ENCODE measurements around the gene ZNF148. TPM values are rescaled to one million over a fixed set of nuclear protein-coding genes. Genes with fewer than 3 reads are reported as not detected.

Gene ZNF148
- total RNA-seq, 1 donor from 2014 or later, result 25.9 TPM

DNA sequence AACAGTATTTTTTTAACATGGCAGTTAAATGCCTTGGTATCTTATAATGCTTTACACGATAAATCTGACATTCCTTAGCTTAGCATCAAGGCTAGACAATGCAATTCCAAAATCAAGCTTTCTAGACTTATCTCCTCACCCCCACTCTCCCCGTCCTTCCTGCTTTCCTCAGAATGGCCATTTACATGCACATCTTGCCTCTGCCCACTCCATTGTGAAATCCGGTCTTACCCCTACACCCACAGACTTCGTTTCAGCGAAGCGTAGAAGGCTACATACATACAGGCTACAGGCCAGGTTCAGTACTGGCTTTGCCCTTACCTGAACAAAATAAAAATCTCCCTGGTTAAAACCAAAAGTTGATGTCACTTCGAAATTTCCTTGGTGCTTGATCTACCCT is 104.0 kb downstream of the ZNF148 start:
- DNase-seq, result no peak

- DNase-seq, result no peak
These were observed 107.7 kb downstream of the ZNF148 start for GRCh38 chr3:125267460-125267859.

- DNase-seq, result no peak
These were observed 108.2 kb downstream of the ZNF148 start for GRCh38 chr3:125266971-125267370.

- DNase-seq, result no peak
These were observed 113.0 kb downstream of the ZNF148 start for GRCh38 chr3:125262161-125262560.

GRCh38 chr3:125261031-125261430 is 114.1 kb downstream of the ZNF148 start:
- DNase-seq, result no peak

DNA sequence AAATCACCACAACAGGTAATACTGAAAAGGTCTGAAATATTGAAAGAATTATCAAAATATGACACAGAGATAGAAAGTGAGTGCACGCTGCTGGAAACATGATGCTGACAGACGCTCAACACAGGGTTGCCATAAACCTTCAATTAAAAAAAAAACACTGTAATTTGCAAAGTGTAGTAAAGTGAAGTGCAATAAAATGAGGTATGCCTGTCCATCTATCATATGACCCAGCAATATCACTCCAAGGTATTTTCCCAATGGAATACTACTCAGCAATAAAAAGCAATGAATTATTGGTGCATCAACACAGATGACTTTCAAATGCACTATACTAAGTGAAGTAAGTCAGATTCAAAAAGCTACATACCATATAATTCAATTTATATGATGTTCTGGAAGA is 115.0 kb downstream of the ZNF148 start:
- DNase-seq, result no peak

- DNase-seq, result no peak
These were observed 117.6 kb downstream of the ZNF148 start for GRCh38 chr3:125257536-125257935.

DNA sequence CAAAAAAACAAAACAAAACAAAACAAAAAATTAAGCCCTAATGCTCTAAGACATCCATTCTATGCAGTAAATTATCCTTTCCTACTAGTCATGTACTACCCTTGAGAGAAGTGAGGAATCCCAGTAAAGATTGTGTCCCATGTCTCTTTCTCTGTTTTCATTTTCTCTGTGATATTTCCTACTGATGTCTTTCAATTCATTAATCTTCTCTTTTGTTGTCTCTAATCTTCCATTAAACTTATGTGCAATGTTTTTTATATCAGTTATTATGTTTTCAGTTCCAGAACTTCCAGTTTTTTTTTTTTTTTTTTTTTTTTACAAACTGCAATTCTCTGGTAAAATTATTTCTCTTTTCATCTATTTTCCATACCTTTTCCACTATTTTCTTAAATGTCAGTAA is 118.5 kb downstream of the ZNF148 start:
- no peak for DNase-seq

DNA sequence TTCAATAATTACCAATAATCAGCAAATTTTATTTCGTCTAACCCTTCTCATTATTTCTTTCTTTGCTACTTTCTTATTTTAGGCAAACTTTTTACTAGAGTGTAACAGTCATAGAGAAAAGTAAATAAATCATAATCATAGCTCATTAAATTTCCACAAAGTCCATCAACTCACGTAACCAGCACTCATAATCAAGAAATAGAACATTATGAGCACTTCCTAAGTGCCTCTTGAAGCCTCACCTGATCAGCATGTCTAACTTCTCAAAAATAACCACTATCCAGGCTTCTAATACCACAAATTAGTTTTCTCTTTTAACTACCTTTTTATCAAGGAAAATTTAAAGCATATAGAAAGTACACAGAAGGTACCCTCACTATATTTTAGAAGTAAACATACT is 124.2 kb downstream of the ZNF148 start:
- no peak for DNase-seq

DNA sequence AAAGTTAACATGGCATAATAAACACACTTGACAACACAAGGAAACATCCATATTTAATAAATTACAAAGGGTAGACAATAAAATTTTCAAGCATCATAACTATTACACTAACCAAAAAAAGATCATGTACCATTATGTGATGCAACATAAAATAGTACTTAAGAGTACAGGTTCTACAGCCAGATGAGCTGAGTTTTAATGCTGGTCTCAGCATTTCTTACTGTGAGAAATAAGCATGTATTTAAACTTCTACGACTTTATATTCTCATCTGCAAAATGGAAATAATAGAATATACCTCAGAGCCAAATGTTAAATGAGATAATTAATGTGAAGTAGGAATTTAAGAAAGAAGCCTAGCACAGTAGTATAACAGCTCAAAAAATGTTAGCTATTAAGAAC is 128.9 kb downstream of the ZNF148 start:
- no peak for DNase-seq

- no peak for DNase-seq
These were observed 129.6 kb downstream of the ZNF148 start for GRCh38 chr3:125245521-125245920.

- DNase-seq, result no peak
These were observed 134.6 kb downstream of the ZNF148 start for GRCh38 chr3:125240496-125240895.

DNA sequence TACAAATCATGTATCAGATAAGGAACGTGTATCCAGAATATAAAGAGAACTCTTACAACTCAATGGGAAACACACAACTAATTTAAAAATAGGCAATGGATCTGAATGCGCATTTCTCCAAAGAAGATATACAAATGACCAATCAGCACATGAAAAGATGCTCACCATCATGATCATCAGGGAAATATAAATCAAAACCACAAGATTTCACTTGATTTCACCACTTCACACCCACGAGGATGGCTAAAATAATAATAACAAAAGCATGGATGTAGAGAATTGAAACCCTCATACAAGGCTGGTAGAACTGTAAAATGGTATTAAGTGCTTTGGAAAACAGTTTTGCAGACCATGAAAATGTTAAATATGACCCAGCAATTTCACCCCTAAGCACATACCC is 135.9 kb downstream of the ZNF148 start:
- no peak for DNase-seq

DNA sequence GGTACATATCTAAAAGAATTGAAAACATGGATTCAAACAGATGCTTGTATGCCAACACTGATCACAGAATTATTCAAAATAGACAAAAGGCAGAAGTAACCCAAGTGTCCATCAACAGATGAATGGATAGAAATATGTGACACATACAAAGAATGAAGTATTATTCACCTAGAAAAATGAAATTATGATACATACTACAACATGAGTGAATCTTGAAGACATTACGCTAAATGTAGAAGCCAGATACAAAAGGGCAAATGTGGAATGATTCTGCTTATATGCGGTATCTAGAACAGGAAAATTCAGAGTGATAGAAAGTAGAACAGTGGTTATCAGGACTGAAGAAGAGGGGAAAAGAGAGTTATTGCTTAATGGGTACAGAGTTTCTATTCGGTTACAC is 136.4 kb downstream of the ZNF148 start:
- DNase-seq, result no peak

DNA sequence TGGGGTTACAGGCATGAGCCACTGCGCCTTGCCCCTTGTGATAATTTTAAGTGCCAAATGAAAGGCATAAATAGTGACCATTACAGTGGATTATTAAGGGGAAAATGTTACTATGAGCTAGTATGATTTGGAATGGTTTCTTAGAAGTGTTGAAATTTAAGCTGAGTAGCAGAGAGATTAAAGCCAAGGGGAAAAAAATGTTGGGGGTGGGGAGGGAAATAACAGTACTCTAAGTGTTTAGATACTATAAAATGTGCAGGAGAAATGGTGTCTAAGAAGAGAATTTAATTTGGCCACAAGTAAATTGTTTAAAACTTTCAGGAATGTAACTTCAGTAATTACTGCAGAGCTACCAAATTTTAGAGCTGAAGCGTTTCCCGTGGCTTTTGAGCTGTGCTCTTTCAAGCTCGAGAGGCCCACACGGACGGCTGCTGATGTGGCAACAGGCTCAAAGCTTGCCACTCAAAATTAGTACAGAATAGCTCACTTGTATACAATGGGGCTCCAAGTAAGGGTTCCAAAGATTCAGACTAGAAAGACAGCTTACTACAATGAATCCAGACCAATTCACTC is 138.7 kb downstream of the ZNF148 start:
- DNase-seq, result no peak

DNA sequence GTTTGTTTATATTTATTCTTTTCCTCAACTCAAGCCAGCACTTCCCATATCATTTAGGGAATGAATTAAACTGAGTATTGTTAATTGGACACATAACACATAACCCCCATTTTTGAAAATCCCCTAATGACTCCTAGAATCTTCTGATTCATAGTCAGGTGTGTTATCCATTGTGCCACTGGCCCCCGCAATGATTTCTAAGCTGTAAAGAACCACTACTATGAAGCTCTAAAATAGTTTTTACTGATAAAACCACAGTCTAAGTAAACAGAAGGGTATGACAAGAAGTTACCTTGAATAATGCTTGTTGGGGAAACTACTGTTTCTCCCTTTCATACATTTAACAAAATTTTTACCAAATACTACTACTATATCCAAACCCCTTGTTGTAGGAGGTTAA is 140.3 kb downstream of the ZNF148 start:
- DNase-seq, result no peak

DNA sequence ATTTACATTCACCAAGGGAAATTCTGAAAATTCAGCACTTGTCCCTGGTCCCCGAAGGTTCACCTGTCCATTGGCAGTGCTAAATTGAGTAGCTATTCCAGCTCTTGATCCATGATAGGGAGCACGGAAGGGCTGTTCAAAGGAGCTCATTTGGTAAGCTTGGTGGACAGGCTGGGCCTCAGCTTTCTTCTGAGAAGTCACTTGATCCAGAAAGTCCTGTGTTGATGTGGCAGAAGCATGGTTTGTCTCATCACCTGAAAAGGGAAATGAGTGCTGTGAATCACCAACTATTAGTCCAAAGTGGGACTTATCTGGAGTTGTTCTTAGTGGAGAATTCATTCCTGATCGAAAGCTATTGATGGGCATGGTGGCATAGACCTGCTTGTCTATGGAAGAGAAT is 142.7 kb downstream of the ZNF148 start:
- DNase-seq, result no peak

GRCh38 chr3:125231895-125232294 is 143.2 kb downstream of the ZNF148 start:
- DNase-seq, result no peak

GRCh38 chr3:125229707-125230106 is 145.4 kb downstream of the ZNF148 start:
- no peak for DNase-seq

- DNase-seq, result no peak
These were observed 146.0 kb downstream of the ZNF148 start for GRCh38 chr3:125229168-125229567.

DNA sequence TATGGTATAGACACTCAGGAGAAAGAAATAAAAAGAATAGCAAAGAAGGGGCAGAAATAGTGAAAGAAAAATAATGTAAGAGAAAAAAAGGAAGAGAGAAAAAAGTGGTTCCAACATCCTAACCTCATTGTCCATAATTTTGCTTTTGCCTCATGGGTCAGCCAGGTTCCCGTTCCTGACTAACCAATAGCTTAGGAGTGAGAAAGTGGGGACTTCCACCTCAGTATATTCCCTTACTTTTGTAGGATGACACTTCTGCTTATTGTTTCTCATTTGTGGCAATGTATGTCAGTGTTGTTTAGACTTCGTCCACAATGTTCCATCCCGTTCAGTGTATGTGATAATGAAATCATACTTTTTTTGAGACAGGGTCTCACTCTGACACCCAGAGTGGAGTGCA is 153.3 kb downstream of the ZNF148 start:
- no peak for DNase-seq

DNA sequence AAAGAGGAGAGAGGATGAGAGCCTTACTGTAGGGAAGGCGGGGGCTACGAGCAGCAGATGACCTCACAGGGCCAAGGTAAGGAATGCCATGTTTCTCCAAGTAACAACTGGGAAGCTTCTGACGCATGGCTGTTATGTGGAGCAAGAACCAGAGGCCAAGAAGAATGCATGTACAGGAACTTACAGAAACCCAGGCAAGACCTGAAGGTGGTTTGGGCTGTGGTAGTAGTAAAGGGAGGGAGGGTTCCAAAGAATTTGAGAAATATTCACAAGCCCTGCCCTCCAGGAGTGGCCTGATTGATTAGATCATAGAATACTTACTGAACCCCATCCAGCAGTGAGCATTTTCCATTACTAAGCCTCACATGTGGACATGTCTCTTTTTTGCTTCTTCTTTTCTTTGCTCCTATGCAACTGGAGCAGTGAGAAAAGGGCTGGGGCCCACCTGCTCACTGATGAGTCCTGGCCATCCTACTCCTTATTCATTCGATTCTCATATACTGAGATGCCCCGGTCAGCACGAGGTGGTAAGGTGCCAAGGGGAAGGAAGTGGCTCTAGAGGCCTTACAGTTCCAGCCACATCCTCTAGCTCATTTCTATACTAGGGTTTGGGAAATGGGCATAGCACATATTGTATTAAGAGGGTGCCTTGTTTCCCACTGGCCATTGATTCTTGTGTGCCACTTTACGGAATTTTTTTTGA is 154.2 kb downstream of the ZNF148 start:
- no peak for DNase-seq

GRCh38 chr3:125220183-125220582 is 154.9 kb downstream of the ZNF148 start:
- no peak for DNase-seq

DNA sequence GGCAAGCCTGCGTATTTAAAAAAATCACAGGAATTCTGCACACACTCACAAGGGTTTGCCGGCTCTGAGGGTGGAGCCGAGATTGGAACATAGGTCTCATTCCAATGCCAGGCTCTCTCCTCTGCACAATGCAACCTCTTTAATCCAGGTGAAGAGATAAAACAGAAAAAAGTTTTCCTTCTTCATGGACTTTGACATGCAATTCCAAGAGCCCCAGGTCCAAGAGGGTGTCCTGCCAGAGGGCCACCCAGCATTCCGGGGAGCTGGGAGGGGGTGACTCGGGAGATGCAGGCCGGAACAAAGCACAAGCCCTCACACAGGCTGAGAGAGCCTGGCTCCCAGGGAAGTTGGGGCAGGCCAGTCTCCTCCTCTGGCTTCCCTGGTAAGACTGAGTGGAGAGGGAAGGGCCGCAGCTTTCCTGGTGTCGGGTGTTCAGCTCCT is 155.8 kb downstream of the ZNF148 start:
- DNase-seq, result no peak

All from skin of body (tissue), 2 donors.